Ecto neural progenitor cell (in vitro differentiated cells): Measurements from ENCODE around the gene ZSWIM4.
A peak's percentile ranks its signal among the peaks of the same experiment; 100 is the strongest.
"Not testable (repeated sequence)": the region's sequence is repeated elsewhere in the genome, so short reads cannot be mapped to it uniquely, and the experiment has no call there.

ENCODE experiments used
- DNase-seq: peaks from one replicate; pipeline ENCODE4 v3.0.0-alpha.2; 2018; ENCODE audit warnings: low spot score

ZSWIM4 gene

DNA sequence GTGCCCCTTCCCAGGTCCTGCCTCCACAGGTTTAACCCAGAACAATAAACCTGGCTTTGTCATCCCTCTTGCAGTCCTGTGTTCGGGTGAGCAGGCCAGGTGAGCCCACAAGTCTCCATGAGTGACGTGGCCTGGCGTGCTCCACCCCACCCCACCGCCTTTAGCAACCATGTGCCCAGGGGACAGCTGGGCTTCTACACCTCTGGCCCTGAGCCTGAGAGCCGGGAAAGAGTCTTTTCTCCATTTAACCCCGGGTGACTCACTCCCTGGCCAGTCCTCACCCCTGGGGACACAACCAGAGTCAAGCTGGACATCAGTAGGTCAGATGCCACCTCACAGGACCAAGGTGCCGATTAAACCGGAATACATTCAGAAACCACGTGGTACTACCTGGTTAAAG is 16.8 kb upstream of the ZSWIM4 start:
- no peak for DNase-seq

DNA sequence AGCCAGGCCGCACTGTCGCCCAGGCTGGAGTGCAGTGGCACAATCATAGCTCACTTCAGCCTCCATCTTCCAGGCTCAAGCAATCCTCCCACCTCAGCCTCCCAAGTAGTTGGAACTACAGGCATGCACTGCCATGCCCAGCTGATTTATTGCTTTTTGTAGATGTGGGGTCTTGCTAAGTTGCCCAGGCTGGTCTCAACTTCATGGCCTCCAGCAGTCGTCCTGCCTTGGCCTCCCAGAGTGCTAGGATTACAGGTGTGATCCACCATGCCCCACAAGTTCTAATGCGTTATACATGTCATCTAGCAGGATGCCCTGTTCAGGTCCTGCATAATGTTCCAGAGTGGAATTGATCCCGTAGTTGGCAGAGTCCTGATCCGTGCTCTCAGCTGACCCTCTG is 16.4 kb upstream of the ZSWIM4 start:
- no peak for DNase-seq

DNA sequence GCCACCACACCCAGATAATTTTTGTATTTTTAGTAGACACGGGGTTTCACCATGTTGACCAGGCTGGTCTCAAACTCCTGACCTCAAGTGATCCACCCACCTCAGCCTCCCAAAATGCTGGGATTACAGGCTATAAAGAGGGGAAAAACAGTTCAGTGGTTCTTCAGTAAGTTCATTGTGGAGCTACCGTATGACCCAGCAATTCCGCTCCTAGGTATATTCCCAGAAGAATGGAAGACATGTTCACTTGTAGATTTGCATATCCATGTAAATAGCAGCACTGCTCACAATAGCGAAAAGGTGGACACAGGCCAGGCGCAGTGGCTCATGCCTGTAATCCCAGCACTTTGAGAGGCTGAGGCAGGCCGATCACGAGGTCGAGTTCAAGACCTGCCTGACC is 15.4 kb upstream of the ZSWIM4 start:
- DNase-seq = not testable (repeated sequence)

DNA sequence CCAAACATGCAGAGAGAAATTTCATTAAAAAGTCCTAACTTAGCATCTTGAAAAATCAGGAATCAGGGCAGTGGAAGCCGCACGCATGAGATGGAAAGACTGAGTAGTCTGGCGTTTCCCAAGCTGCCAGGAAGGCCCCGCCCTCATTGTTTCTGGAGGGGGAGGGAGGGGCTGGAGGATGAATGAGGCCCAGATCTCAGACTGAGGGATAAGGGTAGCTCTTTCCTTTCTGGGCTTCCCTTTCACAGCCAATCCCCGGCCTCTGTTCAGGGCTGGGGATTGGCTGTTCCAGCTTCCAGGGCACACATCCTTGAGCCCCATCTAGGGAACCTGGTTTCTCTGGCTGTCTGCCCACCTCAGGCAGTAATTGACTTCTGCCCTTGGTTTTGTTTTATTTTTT is 13.7 kb upstream of the ZSWIM4 start:
- peak; percentile 77 for DNase-seq

DNA sequence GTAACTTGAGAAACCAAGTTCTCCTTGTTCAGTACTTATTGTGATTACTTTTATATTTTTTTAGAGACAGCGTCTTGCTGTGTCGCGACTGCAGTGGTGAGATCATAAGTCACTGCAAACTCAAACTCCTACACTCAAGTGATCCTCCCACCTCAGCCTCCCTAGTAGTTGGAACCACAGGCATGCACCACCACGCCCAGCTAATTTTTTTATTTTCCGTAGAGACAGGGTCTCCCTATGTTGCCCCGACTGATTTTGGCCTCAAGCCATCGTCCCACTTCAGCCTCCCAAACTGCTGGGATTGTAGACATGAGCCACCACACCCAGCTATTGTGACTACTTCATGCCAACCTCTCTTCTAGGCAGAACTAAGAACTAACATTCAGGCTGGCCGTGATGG is 12.7 kb upstream of the ZSWIM4 start:
- DNase-seq = no peak

DNA sequence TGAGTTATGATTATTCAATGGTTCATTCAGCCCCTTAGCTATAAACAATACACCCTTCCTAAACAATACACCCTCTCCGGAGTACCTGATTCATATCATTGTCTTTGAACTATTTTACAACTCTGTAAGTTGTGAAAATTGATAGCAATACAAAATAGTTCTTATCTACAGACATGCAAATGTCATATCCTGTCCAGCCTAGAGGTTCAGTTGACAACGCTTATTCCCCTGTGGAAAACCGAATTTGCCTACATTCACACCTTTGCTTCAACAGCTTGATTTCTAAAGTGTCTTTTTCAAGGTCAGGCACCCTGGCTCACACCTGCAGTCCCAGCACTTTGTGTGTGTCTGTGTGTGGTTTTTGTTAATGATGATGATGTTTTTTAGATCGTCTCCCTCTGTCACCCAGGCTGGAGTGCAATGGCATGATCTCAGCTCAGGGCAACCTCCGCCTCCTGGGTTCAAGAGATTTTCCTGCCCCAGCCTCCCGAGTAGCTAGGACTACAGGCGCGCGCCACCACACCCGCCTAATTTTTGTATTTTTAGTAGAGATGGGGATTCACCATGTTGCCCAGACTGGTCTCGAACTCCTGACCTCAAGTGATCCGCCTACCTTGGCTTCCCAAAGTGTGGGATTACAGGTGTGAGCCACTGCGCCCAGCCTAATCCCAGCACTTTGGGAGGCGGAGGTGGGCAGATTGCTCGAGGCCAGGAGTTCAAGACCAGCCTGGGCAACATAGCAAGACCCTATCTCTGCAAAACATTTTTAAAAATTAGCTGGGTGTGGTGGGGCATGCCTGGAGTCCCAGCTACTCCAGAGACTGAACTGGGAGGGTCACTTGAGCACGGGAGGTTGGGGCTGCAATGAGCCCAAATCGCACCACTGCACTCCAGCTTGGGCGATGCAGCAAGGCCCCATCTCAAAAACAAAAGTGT is 11.4 kb upstream of the ZSWIM4 start:
- DNase-seq = no peak

DNA sequence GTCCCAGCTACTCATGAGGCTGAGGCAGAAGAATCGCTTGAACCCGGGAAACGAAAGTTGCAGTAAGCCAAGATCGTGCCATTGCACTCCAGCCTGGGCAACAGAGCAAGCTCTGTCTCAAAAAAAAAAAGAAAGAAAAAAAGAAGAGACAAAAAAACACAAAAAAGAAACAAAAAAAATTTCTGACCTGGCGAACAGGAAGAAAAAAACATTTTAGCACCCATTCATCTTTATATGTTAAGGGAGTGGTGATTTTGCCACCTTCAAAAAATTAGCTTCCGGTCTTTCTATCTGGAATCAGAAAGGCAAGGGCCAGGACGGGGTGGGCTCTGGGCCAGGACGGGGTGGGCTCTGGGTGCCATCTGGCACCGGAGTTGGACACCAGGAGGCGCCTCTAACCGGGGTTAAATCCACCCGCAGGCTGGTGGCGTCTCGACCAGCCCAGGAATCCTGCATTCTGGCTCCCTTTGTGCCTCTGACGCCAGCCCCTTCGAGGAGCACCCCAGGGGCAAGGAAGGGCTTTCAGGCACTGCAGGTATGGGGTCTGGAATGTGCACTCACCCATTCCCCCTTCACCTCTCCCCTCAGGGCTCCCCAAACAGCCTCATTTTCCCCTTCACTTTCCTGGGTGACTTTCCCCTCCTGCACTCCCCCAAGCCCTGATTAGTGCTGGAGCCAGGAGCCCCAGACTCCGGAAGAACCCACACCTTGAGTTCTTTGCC is 10.4 kb upstream of the ZSWIM4 start:
- peak; percentile 79 for DNase-seq

DNA sequence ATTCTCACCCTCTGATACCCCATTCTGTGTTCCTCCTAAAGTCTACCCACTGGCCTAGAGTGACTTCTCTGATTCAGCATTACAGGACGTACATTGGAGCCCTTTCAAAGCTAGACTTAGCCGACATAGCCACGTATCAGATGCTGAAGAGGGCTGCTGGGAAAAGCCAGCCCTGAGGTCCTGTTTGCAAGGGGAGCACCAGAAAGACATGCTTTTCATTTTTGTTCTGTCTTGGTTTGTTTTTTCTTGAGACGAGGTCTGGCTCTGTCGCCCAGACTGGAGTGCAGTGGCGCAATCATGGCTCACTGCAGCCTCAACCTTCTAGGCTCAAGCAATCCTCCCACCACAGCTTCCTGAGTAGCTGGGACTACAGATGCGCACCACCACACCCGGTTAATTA is 6.3 kb upstream of the ZSWIM4 start:
- DNase-seq = no peak

DNA sequence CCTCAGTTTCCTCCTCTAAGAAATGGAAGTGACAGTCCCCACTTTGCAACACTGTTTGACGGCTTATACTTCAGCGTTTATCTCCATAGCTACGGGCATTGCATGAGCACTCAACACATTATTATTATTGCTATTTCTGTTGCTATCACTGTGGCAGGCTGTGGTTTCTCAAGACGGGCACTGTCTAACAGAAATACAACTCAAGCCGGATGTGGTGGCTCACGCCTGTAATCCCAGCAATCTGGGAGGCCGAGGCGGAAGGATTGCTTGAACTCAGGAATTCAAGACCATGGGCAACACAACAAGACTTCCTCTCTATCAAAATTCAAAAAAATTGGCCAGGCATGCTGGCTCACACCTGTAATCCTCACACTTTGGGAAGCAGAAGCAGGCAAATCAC is 4.9 kb upstream of the ZSWIM4 start:
- DNase-seq = no peak

DNA sequence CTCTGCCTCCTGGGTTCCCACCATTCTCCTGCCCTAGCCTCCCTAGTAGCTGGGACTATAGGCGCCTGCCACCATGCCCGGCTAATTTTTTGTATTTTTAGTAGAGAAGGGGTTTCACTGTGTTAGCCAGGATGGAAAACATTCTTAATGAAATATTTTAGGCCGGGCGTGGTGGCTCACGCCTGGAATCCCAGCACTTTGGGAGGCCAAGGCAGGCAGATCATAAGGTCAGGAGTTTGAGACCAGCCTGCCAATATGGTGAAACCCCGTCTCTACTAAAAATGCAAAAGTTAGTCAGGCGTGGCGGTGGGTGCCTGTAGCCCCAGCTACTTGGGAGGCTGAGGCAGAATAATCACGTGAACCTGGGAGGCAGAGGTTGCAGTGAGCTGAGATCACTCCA is 1.9 kb upstream of the ZSWIM4 start:
- not testable (repeated sequence) for DNase-seq

DNA sequence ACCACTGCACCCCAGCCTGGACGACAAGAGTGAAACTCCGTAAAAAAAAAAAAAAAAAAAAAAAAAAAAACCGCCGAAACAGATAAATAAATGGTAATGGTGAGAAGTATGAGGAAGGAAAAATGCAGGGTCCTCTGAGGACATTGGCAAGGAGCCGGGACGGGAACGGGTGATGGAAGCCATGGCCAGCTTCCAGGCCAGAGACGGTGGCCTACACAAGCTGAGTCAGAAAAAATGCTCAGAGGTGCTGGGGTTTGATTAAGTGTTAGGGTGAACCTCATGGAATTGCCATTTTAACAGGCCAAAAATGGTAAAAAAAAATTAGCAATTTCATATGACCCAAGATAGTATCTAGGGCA is 866 bp upstream of the ZSWIM4 start:
- DNase-seq = no peak

DNA sequence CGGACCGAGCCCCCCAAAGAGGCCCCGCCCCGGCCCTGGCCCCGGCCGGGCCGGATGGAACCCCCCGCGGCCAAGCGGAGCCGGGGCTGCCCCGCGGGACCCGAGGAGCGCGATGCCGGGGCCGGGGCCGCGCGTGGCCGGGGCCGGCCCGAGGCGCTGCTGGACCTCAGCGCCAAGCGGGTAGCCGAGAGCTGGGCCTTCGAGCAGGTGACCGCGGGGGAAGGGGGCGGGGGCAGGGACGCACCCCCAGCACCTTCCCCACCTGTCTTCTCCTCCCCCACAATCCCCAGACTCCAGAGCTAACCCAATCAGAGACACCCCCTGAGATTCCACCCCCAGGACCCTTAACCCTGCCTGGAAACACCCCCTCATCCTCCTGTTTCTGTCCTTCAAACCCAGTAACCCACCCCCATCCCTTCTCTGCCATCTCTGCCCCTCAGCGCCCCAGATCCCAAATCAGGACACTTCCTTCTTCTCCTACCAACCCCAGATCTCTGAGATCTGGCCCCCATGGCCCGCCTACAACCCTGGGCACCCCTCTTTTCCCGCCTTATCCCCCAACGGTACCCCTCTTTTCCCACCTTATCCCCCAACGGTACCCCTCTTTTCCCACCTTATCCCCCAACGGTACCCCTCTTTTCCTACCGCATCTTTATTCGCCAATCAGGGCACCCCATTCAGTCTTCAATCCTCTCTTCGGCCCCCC is 505 bp downstream of the ZSWIM4 start:
- no peak for DNase-seq

DNA sequence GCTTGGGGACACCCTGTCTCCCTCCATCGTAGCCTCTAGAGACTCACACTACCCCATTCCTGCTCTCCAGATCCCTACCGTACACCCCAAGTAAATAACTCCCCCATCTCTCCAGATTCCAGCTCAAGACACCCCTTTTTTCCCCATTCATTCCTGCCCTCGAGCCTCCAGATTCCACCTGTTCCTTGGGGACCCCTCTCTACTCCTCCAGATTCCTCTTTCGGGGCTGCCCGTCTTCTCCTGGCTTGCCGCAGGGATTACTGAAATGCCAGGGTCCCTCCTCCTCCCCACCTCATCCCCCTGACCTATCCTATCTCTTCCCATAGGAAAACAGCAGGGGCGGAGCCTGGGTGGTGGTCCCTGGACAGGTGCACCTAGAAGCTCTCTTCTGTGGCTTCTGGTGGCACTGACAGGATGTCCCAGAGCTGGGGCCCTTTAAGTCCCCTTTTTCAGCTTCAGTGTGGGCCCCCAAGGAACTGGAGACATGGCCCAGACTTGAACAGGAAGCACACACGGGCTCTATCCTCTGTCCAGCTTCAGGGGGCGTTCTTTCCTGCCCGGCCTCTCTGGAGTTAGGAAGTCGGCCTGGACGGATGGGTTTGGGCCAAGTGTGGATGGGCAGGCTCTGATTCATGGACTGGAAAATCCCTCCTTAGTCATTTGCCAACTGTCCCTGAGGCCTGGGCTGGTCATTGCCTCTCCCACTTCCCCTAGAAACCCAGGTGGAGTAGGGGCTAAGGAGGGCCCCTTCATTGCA is 1.2 kb downstream of the ZSWIM4 start:
- DNase-seq = peak; percentile 60

DNA sequence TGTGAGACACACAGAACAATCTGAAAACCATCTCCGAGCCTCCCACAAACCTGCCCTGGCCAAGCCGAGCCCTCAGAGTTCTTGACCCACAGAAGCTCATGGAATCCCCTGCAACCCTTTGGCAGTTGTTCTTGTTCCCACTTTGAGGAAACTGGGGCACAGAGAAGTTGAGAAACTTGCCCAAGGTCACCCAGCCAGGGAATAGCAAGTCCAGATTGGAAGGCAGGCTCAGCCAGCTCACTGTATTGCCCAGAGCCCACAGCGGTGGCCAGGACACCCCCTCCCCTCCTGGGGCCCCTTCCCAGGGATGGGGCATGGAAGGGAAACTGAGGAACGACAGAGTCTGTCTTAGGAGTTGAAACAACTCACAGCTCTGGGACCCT is 1.8 kb downstream of the ZSWIM4 start:
- no peak for DNase-seq

DNA sequence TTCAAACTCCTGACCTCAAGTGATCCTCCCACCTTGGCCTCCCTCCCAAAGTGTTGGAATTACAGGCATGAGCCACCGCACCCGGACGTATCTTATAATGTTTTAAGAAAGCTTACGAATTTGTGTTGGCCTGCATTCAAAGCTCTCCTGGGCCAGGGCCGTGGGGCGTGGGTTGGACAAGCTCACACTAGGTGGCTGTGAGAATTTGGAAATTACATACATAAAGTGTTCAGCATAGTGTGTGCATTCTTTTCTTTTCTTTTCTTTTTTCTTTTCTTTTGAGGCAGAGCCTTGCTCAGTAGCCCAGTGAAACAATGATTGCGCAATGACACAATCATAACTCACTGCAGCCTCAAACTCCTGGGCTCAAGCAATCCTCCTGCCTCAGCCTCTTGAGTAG is 2.6 kb downstream of the ZSWIM4 start:
- no peak for DNase-seq

DNA sequence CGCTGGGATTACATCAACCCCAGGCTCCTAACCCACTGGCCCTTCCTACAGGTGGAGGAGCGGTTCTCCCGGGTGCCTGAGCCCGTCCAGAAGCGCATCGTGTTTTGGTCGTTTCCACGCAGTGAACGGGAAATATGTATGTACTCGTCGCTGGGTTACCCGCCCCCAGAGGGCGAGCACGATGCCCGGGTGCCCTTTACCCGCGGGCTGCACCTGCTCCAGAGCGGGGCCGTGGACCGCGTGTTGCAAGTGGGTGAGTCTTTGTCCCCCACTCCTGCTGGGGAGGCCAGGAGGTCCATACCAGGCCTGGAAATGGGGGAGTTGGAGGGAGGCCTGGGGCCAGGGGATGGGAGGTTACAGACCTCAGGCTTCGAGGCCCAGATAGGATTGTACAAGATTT is 4.4 kb downstream of the ZSWIM4 start:
- no peak for DNase-seq

DNA sequence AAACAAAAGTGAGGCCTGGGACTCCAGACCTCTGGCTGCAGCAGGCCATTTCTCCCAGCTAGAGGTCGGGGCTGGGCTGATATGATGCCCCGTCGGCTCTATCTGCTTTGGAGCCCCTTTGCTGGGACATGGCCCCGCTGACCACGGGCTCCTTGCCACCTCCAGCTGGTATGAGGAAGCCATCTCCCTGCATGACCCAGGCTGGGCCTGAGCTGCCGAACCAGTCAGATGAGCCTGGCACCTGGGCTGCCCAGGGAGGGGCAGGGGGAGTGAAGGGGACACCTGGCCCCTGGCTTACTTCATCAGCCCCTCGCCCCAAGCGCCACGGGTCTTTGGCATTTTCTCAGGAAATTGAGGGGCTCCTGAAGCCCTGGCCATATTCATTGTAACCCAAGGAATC is 7.8 kb downstream of the ZSWIM4 start:
- no peak for DNase-seq

DNA sequence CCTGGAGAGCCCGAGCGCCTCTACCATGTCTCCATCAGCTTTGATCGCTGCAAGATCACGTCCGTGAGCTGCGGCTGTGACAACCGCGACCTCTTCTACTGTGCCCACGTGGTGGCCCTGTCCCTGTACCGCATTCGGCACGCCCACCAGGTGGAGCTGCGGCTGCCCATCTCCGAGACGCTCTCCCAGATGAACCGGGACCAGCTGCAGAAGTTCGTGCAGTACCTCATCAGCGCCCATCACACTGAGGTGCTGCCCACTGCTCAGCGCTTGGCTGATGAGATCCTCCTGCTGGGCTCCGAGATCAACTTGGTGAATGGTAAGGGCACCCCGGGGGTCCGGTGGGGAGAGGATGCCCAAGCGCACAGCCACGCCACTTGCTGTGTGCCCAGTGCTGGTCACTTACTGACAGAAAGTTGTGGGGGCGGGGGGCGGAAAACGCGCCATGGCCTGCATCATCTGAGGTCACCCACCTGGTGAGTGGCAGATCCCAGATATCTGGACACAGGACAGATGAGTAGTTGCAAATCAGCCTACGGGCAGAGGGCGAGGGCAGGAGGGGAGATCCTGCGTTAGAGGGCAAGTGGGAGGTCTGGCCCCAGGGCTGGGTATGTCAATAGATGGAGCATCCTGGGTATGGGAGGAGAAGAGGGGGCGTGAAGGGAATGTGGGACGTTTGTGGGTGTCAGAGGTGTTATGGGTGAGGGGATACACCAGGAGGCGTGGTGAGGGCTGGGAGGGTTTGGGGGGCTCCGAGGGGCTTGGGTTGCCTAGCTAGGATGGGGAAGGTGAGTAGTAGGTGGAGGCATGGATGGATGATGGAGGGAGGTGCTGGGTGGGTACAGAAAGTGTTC is 9.8 kb downstream of the ZSWIM4 start:
- peak; percentile 69 for DNase-seq

DNA sequence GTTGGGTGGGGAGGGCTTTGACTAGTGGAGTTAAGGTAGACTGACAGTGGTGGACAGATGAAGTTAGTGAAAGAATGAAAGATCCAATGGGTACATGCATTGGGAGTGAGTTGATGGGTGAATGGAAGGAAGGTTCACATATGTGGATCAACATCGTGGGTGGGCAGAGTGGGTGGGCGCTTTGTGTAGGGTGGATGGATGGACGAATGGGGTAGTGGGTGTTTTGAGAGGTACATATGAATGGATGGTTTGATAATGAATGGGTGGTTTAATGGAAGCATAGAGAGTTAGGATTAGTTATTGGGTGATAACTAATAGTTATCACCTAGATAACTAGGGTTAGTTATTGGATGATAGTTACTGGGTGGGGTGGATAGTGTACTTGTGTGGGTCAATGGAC is 11.5 kb downstream of the ZSWIM4 start:
- no peak for DNase-seq

DNA sequence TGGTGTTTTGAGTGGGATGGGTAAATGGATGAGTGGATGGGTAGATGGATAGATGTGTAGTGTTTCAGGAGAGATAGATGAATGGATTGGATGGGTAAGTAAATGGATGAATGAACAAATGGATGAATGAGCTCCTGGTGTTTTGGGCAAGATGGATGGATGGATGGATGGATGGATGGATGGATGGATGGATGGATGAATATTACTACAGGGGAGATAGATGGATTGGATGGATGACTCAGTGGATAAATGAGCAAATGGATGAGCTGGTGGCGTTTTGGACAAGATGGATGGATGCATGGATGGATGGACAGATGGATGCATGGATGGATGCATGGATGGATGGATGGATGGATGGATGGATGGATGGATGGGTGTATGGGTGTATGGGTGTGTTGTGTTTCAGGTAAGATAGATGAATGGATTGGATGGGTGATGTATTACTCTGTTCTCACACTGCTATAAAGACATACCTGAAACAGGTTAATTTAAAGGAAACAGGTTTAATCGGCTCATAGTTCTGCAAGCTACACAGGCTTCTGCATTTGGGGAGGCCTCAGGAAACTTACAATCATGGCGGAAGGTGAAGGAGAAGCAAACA is 12.3 kb downstream of the ZSWIM4 start:
- no peak for DNase-seq

DNA sequence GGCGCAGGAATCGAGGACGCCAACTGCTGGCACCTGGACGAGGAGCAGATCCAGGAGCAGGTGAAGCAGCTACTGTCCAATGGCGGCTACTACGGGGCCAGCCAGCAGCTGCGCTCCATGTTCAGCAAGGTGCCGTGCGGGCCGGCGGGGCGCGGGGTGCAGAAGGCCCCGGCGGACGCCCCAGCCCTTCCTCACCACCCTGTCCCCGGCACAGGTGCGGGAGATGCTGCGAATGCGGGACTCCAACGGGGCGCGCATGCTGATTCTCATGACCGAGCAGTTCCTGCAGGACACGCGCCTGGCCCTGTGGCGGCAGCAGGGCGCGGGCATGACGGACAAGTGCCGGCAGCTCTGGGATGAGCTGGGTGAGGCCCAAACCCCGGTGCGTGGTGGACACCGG is 13.6 kb downstream of the ZSWIM4 start:
- no peak for DNase-seq
